GM20000 (cell line): ENCODE data around the gene SLC9A5.

Experiments used
- DNase-seq: peaks from one replicate; pipeline ENCODE4 v3.0.0; 2012; ENCODE audit warnings: low spot score
- CTCF ChIP-seq: IDR thresholded peaks from 2 replicates; pipeline ENCODE4 v1.5.1; 2012; ENCODE audit warnings: mild to moderate bottlenecking, control low read depth; ENCODE audit errors: extremely low read depth, missing control alignments

Gene SLC9A5

GRCh38 chr16:67237396-67238277, 11.1 kb upstream of the SLC9A5 start:
- TF ChIP-seq CTCF = no peak
- no peak for DNase-seq

- TF ChIP-seq CTCF = no peak
- DNase-seq = no peak
Observed at GRCh38 chr16:67238278-67238575, 10.6 kb upstream of the SLC9A5 start.

GRCh38 chr16:67238806-67239470, 9.8 kb upstream of the SLC9A5 start:
- no peak for DNase-seq
- no peak for TF ChIP-seq CTCF

GRCh38 chr16:67240506-67240905, 8.3 kb upstream of the SLC9A5 start:
- no peak for TF ChIP-seq CTCF

GRCh38 chr16:67241008-67241900, 7.5 kb upstream of the SLC9A5 start:
- no peak for TF ChIP-seq CTCF
- DNase-seq = no peak

More at GRCh38 chr16:67240506-67240905, 8.3 kb upstream of the SLC9A5 start:
- DNase-seq = no peak

- no peak for DNase-seq
- no peak for TF ChIP-seq CTCF
Observed at GRCh38 chr16:67242138-67242730, 6.5 kb upstream of the SLC9A5 start.

- no peak for DNase-seq
- no peak for TF ChIP-seq CTCF
Observed at GRCh38 chr16:67243481-67243880, 5.3 kb upstream of the SLC9A5 start.
